Muscle layer of duodenum (tissue), 2 donors: ENCODE data around the gene TP53INP2.
"Not testable (repeated sequence)": the region's sequence is repeated elsewhere in the genome, so short reads cannot be mapped to it uniquely, and the experiment has no call there.

Experiments
- H3K27ac ChIP-seq: one replicate; pipeline ENCODE4 v1.7.0; 2013; ENCODE audit warnings: mild to moderate bottlenecking, low read length
- H3K27me3 ChIP-seq: one replicate; pipeline ENCODE4 v1.7.0; 2013; ENCODE audit warnings: low read depth, mild to moderate bottlenecking, control low read depth, low read length
- H3K36me3 ChIP-seq, 2 donors: one replicate each; pipeline ENCODE4 v1.7.0; 2013; ENCODE audit warnings: low read length in 2 of 2, control low read depth in 1 of 2, mild to moderate bottlenecking in 1 of 2; ENCODE audit not compliant: insufficient read depth in 2 of 2, control insufficient read depth in 1 of 2
- H3K4me1 ChIP-seq, 2 donors: one replicate each; pipeline ENCODE4 v1.7.0; 2013; ENCODE audit warnings: low read length in 2 of 2, mild to moderate bottlenecking in 2 of 2, control low read depth in 1 of 2, moderate library complexity in 1 of 2; ENCODE audit not compliant: insufficient read depth in 2 of 2, control insufficient read depth in 1 of 2
- H3K4me3 ChIP-seq, 2 donors: one replicate each; pipeline ENCODE4 v1.7.0; 2013; ENCODE audit warnings: low read length in 2 of 2, low read depth in 1 of 2, mild to moderate bottlenecking in 1 of 2
- H3K9me3 ChIP-seq, 2 donors: one replicate each; pipeline ENCODE4 v1.7.0; 2013; ENCODE audit warnings: low read length in 2 of 2, control low read depth in 1 of 2, mild to moderate bottlenecking in 1 of 2; ENCODE audit not compliant: control insufficient read depth in 1 of 2
- donor health status: healthy.

TP53INP2 gene

DNA sequence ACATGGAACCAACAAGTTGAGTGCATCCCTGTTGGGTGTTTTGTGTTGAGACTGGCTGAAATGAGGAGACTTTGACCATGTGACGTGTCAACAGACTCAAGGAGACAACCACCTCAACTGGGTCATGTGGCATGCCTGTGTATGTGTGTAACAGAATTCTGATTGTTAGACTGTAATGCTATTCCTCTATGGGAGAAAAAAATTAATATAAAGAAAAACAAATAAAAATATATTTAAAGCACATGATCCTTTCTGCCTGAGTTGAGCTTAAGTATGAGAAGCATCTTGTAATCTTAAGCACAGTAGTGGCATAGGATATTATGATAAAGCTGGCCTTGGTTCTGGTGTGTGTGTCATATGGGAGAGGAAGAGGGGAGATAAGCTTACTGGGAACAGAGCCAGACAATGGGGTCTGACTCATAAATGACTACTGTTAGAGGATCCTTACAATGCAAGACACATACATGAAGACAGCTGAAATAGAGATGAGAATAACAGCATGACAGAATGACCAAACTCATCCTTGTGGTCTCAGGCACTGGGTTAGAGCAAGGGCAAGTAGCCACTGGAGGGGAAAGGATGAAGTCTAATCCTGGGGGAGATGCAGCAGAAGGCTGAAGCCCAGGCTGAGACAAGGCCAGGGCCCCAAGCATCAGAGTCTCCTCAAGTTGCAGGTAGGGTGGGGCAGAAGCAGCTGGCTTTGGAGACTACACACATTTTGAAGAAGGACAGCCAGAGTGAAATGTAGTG, 9.2 kb downstream of the TP53INP2 start:
- peaks cover 0 to 16% of the 10 kb centered on the region in 2 donors for H3K4me1 ChIP-seq
- H3K27me3 ChIP-seq: no peaks in the 10 kb centered on the region
- no peak overlapping the region for H3K27ac ChIP-seq
- peaks cover 20 to 35% of the 10 kb centered on the region in 2 donors for H3K36me3 ChIP-seq
- no peaks in the 10 kb centered on the region for H3K9me3 ChIP-seq
- H3K4me3 ChIP-seq: no peak overlapping the region

GRCh38 chr20:34713944-34714515, 9.9 kb downstream of the TP53INP2 start:
- Histone ChIP-seq H3K4me1 (peaks cover 0 to 11% of the 10 kb centered on the region in 2 donors), H3K36me3 (peaks cover 20 to 35% of the 10 kb centered on the region in 2 donors)
- not testable (repeated sequence) for H3K27me3 ChIP-seq, H3K4me3 ChIP-seq, H3K9me3 ChIP-seq, H3K27ac ChIP-seq

GRCh38 chr20:34715384-34715783, 11.2 kb downstream of the TP53INP2 start:
- H3K9me3 ChIP-seq: no peaks in the 10 kb centered on the region
- no peak overlapping the region for H3K4me3 ChIP-seq
- peaks cover 0 to 17% of the 10 kb centered on the region in 2 donors for H3K4me1 ChIP-seq
- H3K36me3 ChIP-seq: peaks cover 20 to 35% of the 10 kb centered on the region in 2 donors
- H3K27ac ChIP-seq: no peak overlapping the region
- H3K27me3 ChIP-seq: no peaks in the 10 kb centered on the region

DNA sequence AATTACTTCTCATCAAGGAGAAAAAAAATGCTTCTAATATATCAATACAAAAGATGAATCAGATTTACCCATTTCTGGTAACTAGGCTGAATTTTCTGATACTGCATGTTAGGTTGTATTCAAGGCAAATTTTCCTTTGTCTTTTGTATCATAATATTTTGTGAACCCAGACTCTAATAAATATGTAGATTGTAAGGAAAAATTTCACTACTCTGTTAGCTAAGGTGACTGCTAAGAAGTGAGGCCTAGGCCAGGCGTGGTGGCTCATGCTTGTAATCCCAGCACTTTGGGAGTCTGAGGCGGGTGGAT, 12.7 kb downstream of the TP53INP2 start:
- H3K36me3 ChIP-seq: peaks cover 20 to 36% of the 10 kb centered on the region in 2 donors
- no peaks in the 10 kb centered on the region for H3K9me3 ChIP-seq
- H3K4me1 ChIP-seq: peaks cover 0 to 12% of the 10 kb centered on the region in 2 donors
- no peaks in the 10 kb centered on the region for H3K27me3 ChIP-seq
- H3K4me3 ChIP-seq: no peak overlapping the region
- no peak overlapping the region for H3K27ac ChIP-seq

DNA sequence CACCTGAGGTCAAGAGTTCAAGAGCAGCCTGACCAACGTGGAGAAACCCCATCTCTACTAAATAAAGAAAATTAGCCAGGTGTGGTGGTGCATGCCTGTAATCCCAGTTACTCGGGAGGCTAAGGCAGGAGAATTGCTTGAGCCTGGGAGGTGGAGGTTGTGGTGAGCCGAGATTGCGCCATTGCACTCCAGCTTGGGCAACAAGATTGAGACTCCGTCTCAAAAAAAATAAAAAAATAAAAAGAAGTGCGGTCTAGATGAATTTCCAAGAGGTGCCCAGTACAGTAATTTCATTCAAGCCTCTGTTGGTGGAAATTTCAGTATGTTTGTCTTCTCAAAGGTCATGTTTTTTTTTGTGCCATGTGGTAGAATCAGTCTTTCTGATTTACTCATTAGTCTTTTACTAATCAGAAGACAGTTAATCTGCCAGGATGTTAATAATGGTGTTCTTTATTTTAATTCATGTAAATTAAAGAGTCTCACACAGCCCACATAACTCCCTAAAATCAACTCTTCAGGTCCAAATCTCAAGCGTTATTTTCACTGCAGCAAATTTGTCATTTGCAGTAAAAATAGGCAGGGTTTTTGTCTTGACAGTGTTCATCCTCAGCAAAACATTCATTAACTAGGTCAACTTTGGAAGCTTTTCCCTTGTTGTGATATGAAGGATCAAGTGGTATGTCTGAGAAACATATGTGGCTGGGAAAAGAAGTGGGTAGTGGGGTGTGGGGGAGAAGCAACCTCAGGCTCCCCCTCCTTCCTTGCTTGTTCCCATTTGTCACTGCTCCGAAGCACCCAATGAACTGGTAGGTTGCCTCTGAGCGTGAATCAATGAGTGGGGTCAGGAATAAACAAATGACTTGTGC, 13.3 kb downstream of the TP53INP2 start:
- Histone ChIP-seq H3K4me3 (no peak overlapping the region), H3K9me3 (no peaks in the 10 kb centered on the region), H3K4me1 (peaks cover 0 to 12% of the 10 kb centered on the region in 2 donors), H3K27me3 (no peaks in the 10 kb centered on the region), H3K36me3 (peaks cover 20 to 30% of the 10 kb centered on the region in 2 donors), H3K27ac (no peak overlapping the region)

DNA sequence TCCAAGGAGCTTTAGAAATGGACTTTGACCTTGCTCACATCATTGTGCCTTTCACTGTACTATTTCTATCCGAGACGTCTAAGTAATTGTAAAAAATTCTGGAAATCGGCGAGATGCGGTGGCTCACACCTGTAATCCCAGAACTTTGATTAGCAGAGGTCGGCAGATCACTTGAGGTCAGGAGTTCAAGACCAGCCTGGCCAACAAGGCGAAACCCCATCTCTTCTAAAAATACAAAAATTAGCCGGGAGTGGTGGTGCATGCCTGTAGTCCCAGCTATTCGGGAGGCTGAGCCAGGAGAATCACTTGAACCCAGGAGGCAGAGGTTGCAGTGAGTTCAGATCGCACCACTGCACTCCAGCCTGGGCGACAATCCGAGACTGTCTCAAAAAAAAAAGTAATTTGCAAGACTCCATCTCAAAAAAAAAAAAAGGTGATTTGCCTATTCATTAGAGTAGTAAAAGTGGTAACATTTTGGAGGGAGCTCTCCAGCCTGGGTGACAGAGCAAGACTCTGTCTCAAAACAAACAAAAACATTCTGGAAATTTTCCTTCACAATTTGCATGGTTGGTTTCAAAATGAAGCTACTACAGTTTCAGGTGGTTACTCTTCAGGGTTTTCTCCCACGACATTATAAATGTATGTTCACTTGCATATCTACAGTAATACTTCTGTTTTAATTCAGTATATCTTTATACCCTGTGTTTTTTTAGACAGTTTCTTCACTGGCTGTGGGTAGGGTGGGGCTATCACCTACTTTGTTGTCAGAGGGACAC, 15.3 kb downstream of the TP53INP2 start:
- not testable (repeated sequence) for H3K9me3 ChIP-seq, H3K4me1 ChIP-seq, H3K4me3 ChIP-seq, H3K27me3 ChIP-seq, H3K27ac ChIP-seq
- H3K36me3 ChIP-seq: peaks cover 23 to 26% of the 10 kb centered on the region in 2 donors

DNA sequence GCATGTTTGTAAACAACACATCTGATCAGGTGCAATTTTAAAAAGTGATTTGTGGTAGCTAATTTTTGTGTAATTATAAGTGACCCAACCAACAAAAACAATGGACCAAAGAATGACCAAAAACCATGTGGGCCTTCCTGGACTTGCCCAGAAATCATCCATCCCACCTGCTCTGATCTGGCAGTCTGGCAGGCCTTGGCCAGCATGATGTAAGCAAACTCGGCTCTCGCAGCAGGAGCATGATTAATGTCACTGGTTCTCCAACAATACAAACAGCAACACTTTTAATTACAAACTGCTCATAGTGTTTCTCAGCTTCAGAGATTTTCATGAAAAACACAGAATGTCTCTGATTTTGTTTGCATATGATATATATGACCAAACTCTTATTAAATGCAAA, 16.1 kb downstream of the TP53INP2 start:
- H3K4me1 ChIP-seq: peaks cover 0 to 9% of the 10 kb centered on the region in 2 donors
- no peaks in the 10 kb centered on the region for H3K9me3 ChIP-seq
- H3K27me3 ChIP-seq: no peaks in the 10 kb centered on the region
- H3K27ac ChIP-seq: no peak overlapping the region
- peaks cover 25% of the 10 kb centered on the region in 2 donors for H3K36me3 ChIP-seq
- H3K4me3 ChIP-seq: no peak overlapping the region

DNA sequence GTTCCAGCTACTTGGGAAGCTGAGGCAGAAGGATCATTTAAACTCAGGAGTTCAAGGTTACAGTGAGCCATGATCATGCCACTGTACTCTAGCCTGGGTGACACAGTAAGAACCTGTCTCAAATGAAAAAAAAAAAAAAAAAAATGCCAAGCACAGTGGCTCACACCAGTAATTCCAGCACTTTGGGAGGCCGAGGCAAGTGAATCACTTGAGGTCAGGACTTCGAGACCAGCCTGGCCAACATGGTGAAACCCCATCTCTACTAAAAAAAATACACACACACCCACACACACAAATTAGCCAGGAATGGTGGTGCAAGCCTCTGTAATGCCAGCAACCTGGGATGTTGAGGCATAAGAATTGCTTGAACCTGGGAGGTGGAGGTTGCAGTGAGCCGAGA, 18.4 kb downstream of the TP53INP2 start:
- H3K4me3 ChIP-seq, H3K9me3 ChIP-seq, H3K27ac ChIP-seq, H3K4me1 ChIP-seq, H3K27me3 ChIP-seq: not testable (repeated sequence)
- H3K36me3 ChIP-seq: peaks cover 37 to 43% of the 10 kb centered on the region in 2 donors

- Histone ChIP-seq H3K9me3 (no peaks in the 10 kb centered on the region), H3K27ac (no peak overlapping the region), H3K4me3 (no peak overlapping the region), H3K27me3 (no peaks in the 10 kb centered on the region), H3K36me3 (peaks cover 34 to 43% of the 10 kb centered on the region in 2 donors), H3K4me1 (peaks cover 0 to 9% of the 10 kb centered on the region in 2 donors)
Measured at GRCh38 chr20:34724172-34724571, 20.0 kb downstream of the TP53INP2 start.

- H3K27ac ChIP-seq: no peak overlapping the region
- no peaks in the 10 kb centered on the region for H3K9me3 ChIP-seq
- H3K4me3 ChIP-seq: no peak overlapping the region
- H3K4me1 ChIP-seq: peaks cover 0 to 9% of the 10 kb centered on the region in 2 donors
- no peaks in the 10 kb centered on the region for H3K27me3 ChIP-seq
- H3K36me3 ChIP-seq: peaks cover 19 to 43% of the 10 kb centered on the region in 2 donors
Measured at GRCh38 chr20:34729416-34729815, 25.3 kb downstream of the TP53INP2 start.

GRCh38 chr20:34732523-34732922, 28.4 kb downstream of the TP53INP2 start:
- H3K9me3 ChIP-seq: no peaks in the 10 kb centered on the region
- H3K4me3 ChIP-seq: no peak overlapping the region
- no peak overlapping the region for H3K27ac ChIP-seq

More at GRCh38 chr20:34732523-34732922, 28.4 kb downstream of the TP53INP2 start:
- Histone ChIP-seq H3K36me3 (peaks cover 10 to 18% of the 10 kb centered on the region in 2 donors), H3K4me1 (peaks cover 0 to 9% of the 10 kb centered on the region in 2 donors), H3K27me3 (no peaks in the 10 kb centered on the region)
